Esophagus squamous epithelium (tissue), 4 donors: ENCODE measurements around the gene RWDD3.

Experiments used
- CTCF ChIP-seq, 6 experiments: fragments of 450-650 bp in 4 of 6; fragments of 200-600 bp in 2 of 6; sonication (generic) in 2 of 6; IDR thresholded peaks; one replicate each; pipeline ENCODE4 v1.5.1; 2016 to 2019; ENCODE audit warnings: antibody characterized with exemption in 6 of 6, mild to moderate bottlenecking in 4 of 6, moderate library complexity in 4 of 6
- POLR2A ChIP-seq, 4 donors: fragments of 450-650 bp; IDR thresholded peaks; one replicate each; pipeline ENCODE4 v1.6.1; 2017; ENCODE audit warnings: antibody characterized with exemption in 4 of 4, mild to moderate bottlenecking in 4 of 4, moderate library complexity in 3 of 4

- TF ChIP-seq POLR2A (IDR thresholded peaks at IDR 0.05) (no peak), CTCF (IDR thresholded peaks at IDR 0.05) (no peak)
Measured at GRCh38 chr1:95263450-95263849, 29.4 kb downstream of the RWDD3 start.
